Measurements from ENCODE around the gene MTUS2.

The MTUS2 gene

DNA sequence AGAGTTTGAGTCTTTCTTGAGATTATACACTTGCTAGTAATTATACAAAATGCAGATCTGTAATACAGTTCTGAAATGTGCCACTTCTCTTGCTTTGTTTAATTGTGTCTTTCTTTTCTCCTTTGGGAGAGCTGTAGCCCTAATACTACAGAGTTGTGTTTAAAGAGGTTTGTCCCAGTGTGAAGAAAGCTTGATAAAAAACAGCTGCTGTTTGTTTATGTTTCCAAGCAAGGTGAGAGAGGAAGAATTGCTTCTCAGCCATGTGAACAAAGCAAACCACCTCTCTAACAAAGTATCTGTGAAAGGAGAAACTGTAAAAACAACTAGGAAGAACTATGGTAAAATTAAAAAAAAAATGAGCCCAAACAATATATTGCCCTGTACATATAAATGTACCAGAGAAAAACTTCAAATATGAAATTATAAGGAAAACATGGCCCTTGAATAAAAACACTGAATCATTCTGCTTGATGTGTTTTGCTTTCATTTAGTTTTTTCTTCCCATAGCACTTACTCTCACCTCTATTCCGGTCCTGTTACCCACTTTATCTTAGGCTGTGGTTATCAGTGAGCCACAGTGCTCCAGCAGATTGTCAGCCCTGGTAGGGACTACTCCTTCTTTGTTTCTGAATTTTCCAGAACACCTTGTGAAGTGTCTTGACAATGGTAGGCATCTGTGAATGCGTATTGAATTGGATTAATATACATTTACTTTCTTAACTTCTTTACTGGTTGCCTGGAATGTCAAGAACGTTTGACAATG is 257.1 kb downstream of the MTUS2 start:
- H3K9ac ChIP-seq (ENCODE audit: low read depth, low read length): no peak overlapping the region
- H3K4me3 ChIP-seq (ENCODE audit: low read length): no peak overlapping the region
- 86% methylated on average over 1 of the region's 3 CpGs for WGBS
- no peak overlapping the region for H3K27ac ChIP-seq (ENCODE audit: low read depth, low read length)
- no peaks in the 10 kb centered on the region for H3K36me3 ChIP-seq (ENCODE audit: insufficient read depth, low read length)
- no peaks in the 10 kb centered on the region for H3K27me3 ChIP-seq (ENCODE audit: insufficient read depth, low read length)
- H3K4me1 ChIP-seq (ENCODE audit: insufficient read depth, low read length): no peaks in the 10 kb centered on the region; the same call in 1 of the 2 replicates
- H3K9me3 ChIP-seq (ENCODE audit: insufficient read depth, low read depth, low read length): peaks cover 76% of the 10 kb centered on the region

DNA sequence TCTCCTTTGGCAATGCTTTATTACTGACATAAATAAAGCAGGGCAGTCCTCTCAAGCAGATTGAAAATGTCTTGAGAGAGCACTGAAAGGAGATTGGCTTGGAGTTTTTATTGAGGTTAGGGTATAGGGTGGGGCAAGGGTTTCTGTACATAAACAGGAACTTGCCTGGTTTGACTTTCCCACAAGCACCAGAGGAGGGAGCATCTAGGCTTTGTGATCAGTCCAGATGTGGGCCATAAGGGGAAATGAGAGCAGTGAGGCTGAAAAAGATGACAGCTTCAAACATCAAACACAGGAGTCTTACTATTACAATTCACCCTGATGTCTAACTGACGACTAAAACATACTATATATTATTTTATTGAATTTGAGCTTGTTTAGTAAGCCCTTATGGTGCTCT is 260.9 kb downstream of the MTUS2 start:
- no CpG with 5 or more reads among the region's 1 CpG for WGBS
- no peaks in the 10 kb centered on the region for H3K36me3 ChIP-seq (ENCODE audit: insufficient read depth, low read length)
- H3K9ac ChIP-seq (ENCODE audit: low read depth, low read length): no peak overlapping the region
- no peak overlapping the region for H3K27ac ChIP-seq (ENCODE audit: low read depth, low read length)
- peaks cover 68% of the 10 kb centered on the region for H3K9me3 ChIP-seq (ENCODE audit: insufficient read depth, low read depth, low read length)
- H3K4me3 ChIP-seq (ENCODE audit: low read length): no peak overlapping the region
- no peaks in the 10 kb centered on the region for H3K27me3 ChIP-seq (ENCODE audit: insufficient read depth, low read length)
- H3K4me1 ChIP-seq (ENCODE audit: insufficient read depth, low read length): no peaks in the 10 kb centered on the region

DNA sequence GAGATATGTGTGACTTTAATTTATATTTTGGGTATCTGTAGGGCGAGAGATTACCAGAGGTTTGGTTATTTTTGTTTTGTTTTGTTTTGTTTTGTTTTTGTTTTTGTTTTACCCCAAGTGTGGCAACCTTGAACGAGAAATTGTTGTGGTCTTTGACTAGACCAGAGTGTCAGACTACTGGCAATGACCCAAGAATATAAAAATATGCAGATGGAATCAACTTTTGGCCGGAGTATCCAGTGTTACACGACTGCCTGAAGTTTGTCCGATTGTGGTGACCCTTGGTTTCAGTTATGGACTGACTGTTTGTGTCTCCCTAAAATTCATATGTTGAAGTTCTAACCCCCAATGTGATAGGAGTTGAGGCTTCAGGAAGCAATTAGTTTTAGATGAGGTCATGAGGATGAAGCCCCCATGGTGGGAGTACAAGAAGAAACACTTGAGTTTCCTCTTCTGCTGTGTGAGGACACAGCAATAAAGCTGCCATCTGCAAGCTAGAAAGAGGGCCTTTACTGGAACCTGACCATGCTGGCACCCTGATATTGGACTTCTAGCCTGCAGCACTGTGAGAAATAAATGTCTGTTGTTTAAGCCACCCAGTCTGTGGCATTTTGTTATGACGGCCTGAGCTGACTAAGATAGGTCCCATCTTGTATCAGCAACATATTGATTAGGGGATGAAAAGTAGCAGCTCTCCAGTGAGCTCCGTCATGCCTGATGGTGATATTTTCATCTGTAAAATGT is 261.7 kb downstream of the MTUS2 start:
- 84% methylated on average over 7 of the region's 7 CpGs for WGBS
- Histone ChIP-seq H3K27me3 (ENCODE audit: insufficient read depth, low read length) (no peaks in the 10 kb centered on the region), H3K4me1 (ENCODE audit: insufficient read depth, low read length) (no peaks in the 10 kb centered on the region), H3K4me3 (ENCODE audit: low read length) (no peak overlapping the region), H3K27ac (ENCODE audit: low read depth, low read length) (no peak overlapping the region), H3K36me3 (ENCODE audit: insufficient read depth, low read length) (no peaks in the 10 kb centered on the region), H3K9me3 (ENCODE audit: insufficient read depth, low read depth, low read length) (peaks cover 60% of the 10 kb centered on the region), H3K9ac (ENCODE audit: low read depth, low read length) (no peak overlapping the region)

DNA sequence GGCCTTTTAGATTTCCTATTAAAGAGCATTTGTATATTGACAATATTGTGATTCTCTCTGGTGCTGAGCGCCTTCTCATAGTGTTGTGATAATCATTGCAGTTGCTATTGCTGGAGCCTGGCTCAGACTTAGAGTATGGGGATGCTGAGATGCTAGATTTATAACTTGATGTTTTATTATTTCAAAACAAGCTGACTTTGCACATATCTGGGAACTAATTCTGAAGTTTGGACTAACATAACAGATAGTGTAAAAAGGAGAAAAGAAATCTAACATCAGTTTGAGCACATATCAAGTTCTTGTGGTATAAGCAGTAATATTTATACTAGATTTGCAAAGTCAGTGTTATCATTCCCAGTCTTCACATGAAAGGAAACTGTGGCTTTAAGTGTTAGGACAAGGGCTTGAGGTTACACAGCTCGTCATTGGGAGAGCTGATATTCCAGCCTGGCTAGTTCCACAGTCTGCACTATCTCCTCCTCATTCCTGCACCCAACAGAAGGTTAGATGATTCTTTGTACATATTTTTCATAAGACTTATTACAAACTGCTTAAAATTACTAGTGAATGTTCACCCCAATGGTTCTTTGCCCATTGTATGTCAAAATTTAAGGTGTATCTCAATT is 279.8 kb downstream of the MTUS2 start:
- Histone ChIP-seq H3K9ac (ENCODE audit: low read depth, low read length) (no peak overlapping the region), H3K27ac (ENCODE audit: low read depth, low read length) (no peak overlapping the region), H3K4me3 (ENCODE audit: low read length) (no peak overlapping the region), H3K27me3 (ENCODE audit: insufficient read depth, low read length) (no peaks in the 10 kb centered on the region), H3K9me3 (ENCODE audit: insufficient read depth, low read depth, low read length) (peaks cover 64% of the 10 kb centered on the region), H3K36me3 (ENCODE audit: insufficient read depth, low read length) (no peaks in the 10 kb centered on the region), H3K4me1 (ENCODE audit: insufficient read depth, low read length) (no peaks in the 10 kb centered on the region)
- WGBS: 72% methylated on average over 2 of the region's 2 CpGs

DNA sequence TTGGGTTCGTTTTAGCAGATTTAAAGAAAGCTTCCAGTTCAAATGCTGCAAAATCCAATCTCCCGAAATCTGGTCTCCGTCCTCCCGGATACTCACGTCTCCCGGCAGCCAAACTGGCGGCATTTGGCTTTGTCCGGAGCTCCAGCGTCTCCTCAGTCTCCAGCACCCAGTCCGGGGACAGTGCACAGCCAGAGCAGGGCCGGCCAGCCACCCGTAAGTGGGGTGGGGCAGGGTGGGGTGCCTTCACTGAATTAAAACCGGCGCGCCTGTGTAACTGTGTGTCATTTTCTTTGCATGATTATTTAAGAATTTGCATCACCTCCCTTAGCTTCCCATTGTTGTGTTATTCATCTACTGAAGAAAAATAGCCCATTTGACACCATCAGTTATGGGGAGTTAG is 280.6 kb downstream of the MTUS2 start:
- Histone ChIP-seq H3K36me3 (ENCODE audit: insufficient read depth, low read length) (no peaks in the 10 kb centered on the region), H3K9ac (ENCODE audit: low read depth, low read length) (no peak overlapping the region), H3K4me1 (ENCODE audit: insufficient read depth, low read length) (no peaks in the 10 kb centered on the region), H3K27ac (ENCODE audit: low read depth, low read length) (no peak overlapping the region), H3K9me3 (ENCODE audit: insufficient read depth, low read depth, low read length) (peaks cover 63% of the 10 kb centered on the region), H3K27me3 (ENCODE audit: insufficient read depth, low read length) (no peaks in the 10 kb centered on the region), H3K4me3 (ENCODE audit: low read length) (no peak overlapping the region)
- 93% methylated on average over 15 of the region's 15 CpGs for WGBS

DNA sequence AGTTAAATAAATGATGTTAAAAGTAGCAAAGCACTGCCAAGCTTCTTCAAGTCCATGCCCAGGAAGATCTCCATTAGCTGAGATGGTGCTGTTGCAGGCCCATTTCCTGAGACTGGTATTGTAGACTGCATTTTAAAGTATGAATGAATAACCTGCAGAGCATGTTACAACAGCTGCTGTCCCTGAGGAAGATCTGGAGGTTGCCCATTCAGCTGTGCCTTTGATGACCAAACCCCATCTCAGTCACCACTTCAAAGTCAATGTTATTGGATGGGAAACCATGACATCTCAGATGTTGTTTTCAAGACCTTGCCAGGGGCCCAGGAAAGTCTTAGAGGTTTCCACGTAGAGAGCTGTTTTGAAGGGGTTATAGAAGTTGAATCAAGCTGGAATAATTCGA is 281.3 kb downstream of the MTUS2 start:
- Histone ChIP-seq H3K4me1 (ENCODE audit: insufficient read depth, low read length) (no peaks in the 10 kb centered on the region), H3K27ac (ENCODE audit: low read depth, low read length) (no peak overlapping the region), H3K9me3 (ENCODE audit: insufficient read depth, low read depth, low read length) (peaks cover 62% of the 10 kb centered on the region), H3K36me3 (ENCODE audit: insufficient read depth, low read length) (no peaks in the 10 kb centered on the region), H3K9ac (ENCODE audit: low read depth, low read length) (no peak overlapping the region), H3K27me3 (ENCODE audit: insufficient read depth, low read length) (no peaks in the 10 kb centered on the region), H3K4me3 (ENCODE audit: low read length) (no peak overlapping the region)
- 65% methylated on average over 2 of the region's 2 CpGs for WGBS

DNA sequence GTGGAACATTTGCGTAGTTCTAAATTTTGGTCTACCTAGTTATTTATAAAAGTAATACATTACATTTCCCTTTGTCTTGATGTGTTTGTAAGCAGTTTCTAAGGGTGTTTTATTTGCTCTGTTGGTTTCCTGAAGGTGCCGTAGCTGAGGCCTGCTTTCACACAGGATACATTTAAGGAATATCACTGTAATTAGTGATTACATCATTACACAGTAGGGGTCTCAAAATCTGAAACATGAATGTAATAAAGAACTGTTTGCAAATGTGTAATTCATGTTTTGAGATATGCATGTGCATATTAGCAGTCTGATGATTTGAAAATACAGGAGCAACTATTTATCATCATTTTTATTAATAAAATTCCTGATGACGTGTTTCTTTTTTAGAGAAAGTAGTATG is 281.8 kb downstream of the MTUS2 start:
- no CpG with 5 or more reads among the region's 3 CpGs for WGBS
- peaks cover 58% of the 10 kb centered on the region for H3K9me3 ChIP-seq (ENCODE audit: insufficient read depth, low read depth, low read length)

DNA sequence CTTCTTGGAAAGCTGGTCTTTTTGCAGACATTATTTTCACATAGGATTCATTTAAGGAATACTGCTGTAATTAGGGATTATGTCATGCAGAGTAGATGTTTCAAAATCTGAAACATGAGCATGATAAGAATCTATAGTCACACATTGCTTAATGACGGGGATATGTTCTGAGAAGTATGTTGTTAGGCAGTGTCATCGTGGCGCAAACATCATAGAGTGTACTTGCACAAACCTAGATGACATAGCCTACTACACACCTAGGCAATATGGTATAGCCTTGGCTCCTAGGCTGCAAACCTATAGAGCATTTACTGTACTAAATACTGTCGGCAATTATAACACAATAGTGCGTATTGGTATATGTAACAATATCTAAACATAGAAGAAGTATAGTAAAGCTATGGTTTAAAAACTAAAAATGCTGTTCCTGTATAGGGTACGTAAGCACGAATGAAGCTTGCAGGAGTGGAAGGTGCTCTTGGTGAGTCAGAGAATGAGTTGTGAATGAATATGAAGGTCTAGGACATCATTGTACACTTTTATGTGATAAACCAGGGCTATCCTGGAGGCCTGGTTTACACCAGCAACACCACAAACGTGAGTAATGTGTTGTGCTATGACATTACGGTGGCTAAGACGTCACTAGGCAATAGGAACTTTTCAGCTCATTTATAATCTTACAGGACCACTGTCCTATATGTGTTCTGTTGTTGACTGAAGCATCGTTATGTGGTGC is 283.1 kb downstream of the MTUS2 start:
- Histone ChIP-seq H3K4me3 (ENCODE audit: low read length) (no peak overlapping the region), H3K9me3 (ENCODE audit: insufficient read depth, low read depth, low read length) (peaks cover 56% of the 10 kb centered on the region), H3K9ac (ENCODE audit: low read depth, low read length) (no peak overlapping the region), H3K27me3 (ENCODE audit: insufficient read depth, low read length) (no peaks in the 10 kb centered on the region), H3K4me1 (ENCODE audit: insufficient read depth, low read length) (no peaks in the 10 kb centered on the region), H3K27ac (ENCODE audit: low read depth, low read length) (no peak overlapping the region), H3K36me3 (ENCODE audit: insufficient read depth, low read length) (no peaks in the 10 kb centered on the region)
- WGBS: 60% methylated on average over 9 of the region's 11 CpGs

More for the DNA sequence above, 281.8 kb downstream of the MTUS2 start:
- Histone ChIP-seq H3K4me1 (ENCODE audit: insufficient read depth, low read length) (no peaks in the 10 kb centered on the region), H3K4me3 (ENCODE audit: low read length) (no peak overlapping the region), H3K9ac (ENCODE audit: low read depth, low read length) (no peak overlapping the region), H3K27ac (ENCODE audit: low read depth, low read length) (no peak overlapping the region), H3K27me3 (ENCODE audit: insufficient read depth, low read length) (no peaks in the 10 kb centered on the region), H3K36me3 (ENCODE audit: insufficient read depth, low read length) (no peaks in the 10 kb centered on the region)

DNA sequence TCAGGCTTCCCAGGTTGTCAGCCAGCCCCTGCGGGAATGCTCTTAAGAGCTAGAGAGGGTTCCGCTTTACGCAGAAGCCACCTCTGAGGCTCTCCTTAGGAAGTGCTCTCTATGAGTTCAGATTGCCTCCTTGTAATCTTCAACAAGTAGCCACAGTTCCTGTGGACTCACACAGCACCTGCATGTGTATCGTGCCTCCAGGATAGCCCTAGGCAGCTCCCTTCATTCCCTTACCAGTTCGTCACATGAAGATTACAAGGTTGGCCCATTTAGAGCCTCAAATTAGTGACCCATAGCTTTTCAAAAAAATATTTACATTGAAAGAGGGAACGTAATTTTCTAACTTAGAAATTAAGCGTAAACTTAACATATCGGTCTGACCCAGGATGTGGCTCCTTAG is 284.3 kb downstream of the MTUS2 start:
- H3K36me3 ChIP-seq (ENCODE audit: insufficient read depth, low read length): no peaks in the 10 kb centered on the region
- WGBS: 84% methylated on average over 8 of the region's 8 CpGs
- no peaks in the 10 kb centered on the region for H3K27me3 ChIP-seq (ENCODE audit: insufficient read depth, low read length)
- no peak overlapping the region for H3K9ac ChIP-seq (ENCODE audit: low read depth, low read length)
- no peak overlapping the region for H3K27ac ChIP-seq (ENCODE audit: low read depth, low read length)
- no peak overlapping the region for H3K4me3 ChIP-seq (ENCODE audit: low read length)
- peaks cover 56% of the 10 kb centered on the region for H3K9me3 ChIP-seq (ENCODE audit: insufficient read depth, low read depth, low read length)
- no peaks in the 10 kb centered on the region for H3K4me1 ChIP-seq (ENCODE audit: insufficient read depth, low read length)

DNA sequence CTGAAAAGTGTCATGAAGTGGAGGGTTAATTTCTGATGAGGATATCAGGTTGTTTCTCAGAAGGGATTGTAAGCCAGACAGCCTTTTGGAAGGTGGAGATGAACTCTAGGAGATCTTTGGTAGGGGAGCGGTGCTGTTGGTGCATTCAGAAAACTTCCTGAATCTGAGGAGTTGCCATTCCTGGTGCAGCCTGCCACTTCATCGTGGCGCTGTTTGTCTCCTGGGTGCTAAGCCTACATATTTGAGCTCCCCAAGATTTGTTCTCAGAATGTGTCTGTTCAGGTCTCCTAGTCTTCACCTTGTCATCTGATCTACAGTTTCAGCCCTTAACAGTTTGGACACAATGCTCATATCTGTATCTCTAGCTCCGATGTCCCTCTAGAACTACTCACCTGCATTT is 285.6 kb downstream of the MTUS2 start:
- no peaks in the 10 kb centered on the region for H3K36me3 ChIP-seq (ENCODE audit: insufficient read depth, low read length)
- H3K27ac ChIP-seq (ENCODE audit: low read depth, low read length): no peak overlapping the region
- H3K27me3 ChIP-seq (ENCODE audit: insufficient read depth, low read length): no peaks in the 10 kb centered on the region
- 85% methylated on average over 4 of the region's 4 CpGs for WGBS
- H3K4me3 ChIP-seq (ENCODE audit: low read length): no peak overlapping the region
- H3K4me1 ChIP-seq (ENCODE audit: insufficient read depth, low read length): no peaks in the 10 kb centered on the region
- peaks cover 52% of the 10 kb centered on the region for H3K9me3 ChIP-seq (ENCODE audit: insufficient read depth, low read depth, low read length)
- H3K9ac ChIP-seq (ENCODE audit: low read depth, low read length): no peak overlapping the region

DNA sequence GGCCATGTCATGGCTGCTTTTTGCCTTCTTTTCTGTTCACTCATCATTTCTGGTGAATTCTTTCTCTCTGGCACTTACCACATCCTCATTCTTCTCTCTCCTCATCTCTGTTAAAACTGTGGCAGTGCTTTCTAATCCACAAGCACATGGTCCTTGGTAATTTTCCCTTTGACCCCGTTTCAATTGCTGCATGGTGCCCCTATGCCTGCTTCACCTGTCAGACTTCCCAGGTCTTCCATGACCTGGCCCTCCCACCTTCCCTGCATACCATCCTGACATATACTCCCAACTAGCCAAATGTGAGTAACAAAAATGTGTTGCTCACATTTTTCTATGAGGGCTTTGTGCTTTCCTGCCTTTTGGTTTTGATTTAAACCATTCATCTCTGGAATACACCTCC is 286.5 kb downstream of the MTUS2 start:
- 72% methylated on average over 1 of the region's 1 CpG for WGBS
- Histone ChIP-seq H3K27ac (ENCODE audit: low read depth, low read length) (no peak overlapping the region), H3K27me3 (ENCODE audit: insufficient read depth, low read length) (no peaks in the 10 kb centered on the region), H3K36me3 (ENCODE audit: insufficient read depth, low read length) (no peaks in the 10 kb centered on the region), H3K4me1 (ENCODE audit: insufficient read depth, low read length) (no peaks in the 10 kb centered on the region), H3K9me3 (ENCODE audit: insufficient read depth, low read depth, low read length) (peaks cover 46% of the 10 kb centered on the region), H3K4me3 (ENCODE audit: low read length) (no peak overlapping the region), H3K9ac (ENCODE audit: low read depth, low read length) (no peak overlapping the region)

Measured in HUES64 (cell line).